HEK293T (cell line): Measurements from ENCODE around the gene SLC2A14.
A peak's percentile ranks its signal among the peaks of the same experiment; 100 is the strongest.
"Not testable (repeated sequence)": the region's sequence is repeated elsewhere in the genome, so short reads cannot be mapped to it uniquely, and the experiment has no call there.

Experiments
- CTCF ChIA-PET: fragments of 350-600 bp; formaldehyde crosslinking; extraction: SDS; loops from one replicate; lab custom pipeline; 2021; ENCODE audit warnings: antibody characterized with exemption, inconsistent platforms; lab: Yijun Ruan, JAX
- POLR2A ChIA-PET: fragments of 350-600 bp; formaldehyde crosslinking; extraction: SDS; loops from one replicate; lab custom pipeline; 2020; ENCODE audit warnings: antibody characterized with exemption, inconsistent platforms; lab: Yijun Ruan, JAX
- DNase-seq: peaks from one replicate; pipeline ENCODE4 v3.0.0; 2012; ENCODE audit warnings: mixed read lengths; ENCODE audit errors: extremely low spot score
- ARNT ChIP-seq: fragments of 450-650 bp; IDR thresholded peaks from 2 replicates; pipeline ENCODE4 v1.6.1; 2017; ENCODE audit warnings: mild to moderate bottlenecking
- BHLHE40 ChIP-seq: fragments of 450-650 bp; IDR thresholded peaks from 2 replicates; pipeline ENCODE4 v1.6.1; 2016; ENCODE audit warnings: mild to moderate bottlenecking, moderate library complexity, borderline replicate concordance
- CTBP1 ChIP-seq: fragments of 450-650 bp; IDR thresholded peaks from 2 replicates; pipeline ENCODE4 v1.6.1; 2016; ENCODE audit warnings: borderline replicate concordance
- ELF4 ChIP-seq: fragments of 450-650 bp; IDR thresholded peaks from 2 replicates; pipeline ENCODE4 v1.6.1; 2017; ENCODE audit warnings: antibody characterized with exemption
- FOXA1 ChIP-seq: fragments of 450-650 bp; IDR thresholded peaks from 2 replicates; pipeline ENCODE4 v1.6.1; 2016; ENCODE audit warnings: mild to moderate bottlenecking
- FOXK2 ChIP-seq: fragments of 450-650 bp; IDR thresholded peaks from 2 replicates; pipeline ENCODE4 v1.6.1; 2016; ENCODE audit warnings: mild to moderate bottlenecking
- FOXM1 ChIP-seq: fragments of 450-650 bp; IDR thresholded peaks from 2 replicates; pipeline ENCODE4 v1.6.1; 2017; ENCODE audit warnings: mild to moderate bottlenecking, borderline replicate concordance
- HDGF ChIP-seq: fragments of 450-650 bp; IDR thresholded peaks from 2 replicates; pipeline ENCODE4 v1.6.1; 2017; ENCODE audit warnings: antibody characterized with exemption, borderline replicate concordance
- L3MBTL2 ChIP-seq: fragments of 450-650 bp; conservative IDR thresholded peaks from 2 replicates; pipeline ENCODE4 v1.6.1; 2016; ENCODE audit warnings: mild to moderate bottlenecking
- LEF1 ChIP-seq: fragments of 450-650 bp; IDR thresholded peaks from 2 replicates; pipeline ENCODE4 v1.6.1; 2017; ENCODE audit warnings: mild to moderate bottlenecking, borderline replicate concordance
- NFRKB ChIP-seq: fragments of 450-650 bp; IDR thresholded peaks from 2 replicates; pipeline ENCODE4 v1.6.1; 2016; ENCODE audit warnings: mild to moderate bottlenecking, moderate library complexity
- PKNOX1 ChIP-seq: fragments of 450-650 bp; IDR thresholded peaks from 2 replicates; pipeline ENCODE4 v1.6.1; 2016
- SP1 ChIP-seq: fragments of 450-650 bp; IDR thresholded peaks from 2 replicates; pipeline ENCODE4 v1.6.1; 2017
- SUZ12 ChIP-seq: fragments of 450-650 bp; IDR thresholded peaks from 2 replicates; pipeline ENCODE4 v1.6.1; 2016; ENCODE audit warnings: mild to moderate bottlenecking
- TARDBP ChIP-seq: fragments of 450-650 bp; IDR thresholded peaks from 2 replicates; pipeline ENCODE4 v1.6.1; 2016
- ZNF384 ChIP-seq: fragments of 450-650 bp; IDR thresholded peaks from 2 replicates; pipeline ENCODE4 v1.6.1; 2016

The SLC2A14 gene

GRCh38 chr12:7907009-7907408, 34.3 kb upstream of the SLC2A14 start:
- peak; percentile 63 for DNase-seq
- TF ChIP-seq SUZ12 (no peak), CTBP1 (0 out of 2 replicates have a peak, but pooled peaks have one; percentile 4), ZNF384 (peak; percentile 94)
- ChIA-PET POLR2A (interaction anchor here (1.5 kb wide), 1 partner anchor 64 kb away, joined by 4 read pairs; no protein-coding TSS in a partner anchor), CTCF (interaction anchor here (0.6 to 1.3 kb wide), 8 partner anchors 12 to 192 kb away, joined by 3 to 7 read pairs (median 4); no protein-coding TSS in a partner anchor)

GRCh38 chr12:7906303-7906702, 33.6 kb upstream of the SLC2A14 start:
- not testable (repeated sequence) for DNase-seq
- CTCF ChIA-PET: interaction anchor here (0.6 to 1.3 kb wide), 3 partner anchors 13 to 87 kb away, joined by 3 to 7 read pairs (median 4); no protein-coding TSS in a partner anchor
- POLR2A ChIA-PET: interaction anchor here (1.7 kb wide), 1 partner anchor 107 kb away, joined by 5 read pairs; no protein-coding TSS in a partner anchor

GRCh38 chr12:7905600-7906125, 32.9 kb upstream of the SLC2A14 start:
- ChIA-PET POLR2A (interaction anchor here (1.7 kb wide), 1 partner anchor 107 kb away, joined by 5 read pairs; no protein-coding TSS in a partner anchor), CTCF (interaction anchor here (0.6 to 1.1 kb wide), 3 partner anchors 28 to 250 kb away, joined by 3 to 5 read pairs (median 3); no protein-coding TSS in a partner anchor)
- DNase-seq: not testable (repeated sequence)

GRCh38 chr12:7905071-7905470, 32.4 kb upstream of the SLC2A14 start:
- CTCF ChIA-PET: interaction anchor here (0.7 to 1.1 kb wide), 2 partner anchors 106 to 249 kb away, joined by 3 to 5 read pairs; no protein-coding TSS in a partner anchor
- POLR2A ChIA-PET: interaction anchor here (1.7 kb wide), 1 partner anchor 106 kb away, joined by 5 read pairs; no protein-coding TSS in a partner anchor
- TF ChIP-seq ELF4 (no peak), FOXM1 (no peak), FOXK2 (no peak), PKNOX1 (no peak), SP1 (no peak), SUZ12 (no peak), ZNF384 (no peak), HDGF (no peak), LEF1 (no peak)
- no peak for DNase-seq

GRCh38 chr12:7902416-7902815, 29.7 kb upstream of the SLC2A14 start:
- CTCF ChIA-PET: interaction anchor here (0.6 kb wide), 1 partner anchor 17 kb away, joined by 3 read pairs; no protein-coding TSS in a partner anchor
- POLR2A ChIA-PET, DNase-seq: not testable (repeated sequence)

- no peak for DNase-seq
- TF ChIP-seq CTBP1: no peak
- TF ChIP-seq PKNOX1: no peak
- TF ChIP-seq L3MBTL2: no peak
- no peak for TF ChIP-seq HDGF
- TF ChIP-seq BHLHE40: no peak
- no peak for TF ChIP-seq FOXA1
- no peak for TF ChIP-seq SUZ12
- no peak for TF ChIP-seq ELF4
- no peak for TF ChIP-seq FOXM1
- TF ChIP-seq ZNF384: no peak
- ChIA-PET CTCF (interaction anchor here (1.2 kb wide), 1 partner anchor 34 kb away, joined by 3 read pairs; no protein-coding TSS in a partner anchor), POLR2A (no interaction called here)
Measured at GRCh38 chr12:7899755-7900154, 27.0 kb upstream of the SLC2A14 start.

- CTCF ChIA-PET, POLR2A ChIA-PET, DNase-seq: not testable (repeated sequence)
Measured at GRCh38 chr12:7896726-7897125, 24.0 kb upstream of the SLC2A14 start.

- DNase-seq: no peak
- TF ChIP-seq ARNT (no peak), LEF1 (no peak), SP1 (no peak), FOXA1 (no peak), PKNOX1 (no peak), CTBP1 (no peak), BHLHE40 (no peak), FOXM1 (no peak), SUZ12 (no peak), ZNF384 (no peak), HDGF (no peak), ELF4 (no peak), FOXK2 (no peak), NFRKB (no peak), TARDBP (no peak)
- ChIA-PET POLR2A (no interaction called here), CTCF (interaction anchor here (0.7 kb wide), 1 partner anchor 339 kb away, joined by 3 read pairs; no protein-coding TSS in a partner anchor)
Measured at GRCh38 chr12:7892186-7892980, 19.7 kb upstream of the SLC2A14 start.
